Naive thymus-derived CD4-positive, alpha-beta T cell (primary cell): Measurements from ENCODE around the gene MARK3. TPM values are rescaled to one million over a fixed set of nuclear protein-coding genes. Genes with fewer than 3 reads are reported as not detected.

ENCODE experiments used
- ATAC-seq: fragments of 150-1000 bp; cut with Tn5 transposase; 2 replicates; pipeline ENCODE4 v1.10.0; 2021; ENCODE audit warnings: mild to moderate bottlenecking, moderate library complexity
- CTCF ChIA-PET: fragments of 350-600 bp; sonication (Branson Sonifier 250); formaldehyde crosslinking; loops from one replicate; lab custom pipeline; 2021; ENCODE audit warnings: antibody characterized with exemption; lab: Charles Lee
- POLR2A ChIA-PET: fragments of 350-600 bp; sonication (Branson Sonifier 250); formaldehyde crosslinking; loops from one replicate; lab custom pipeline; 2021; ENCODE audit warnings: antibody characterized with exemption, inconsistent platforms; lab: Charles Lee
- DNase-seq, 9 donors: peaks; one replicate each; pipeline versions ENCODE4 v3.0.0 to v3.0.0-alpha.2; 2020 to 2022; ENCODE audit warnings: mixed read lengths in 1 of 9
- H3K27ac ChIP-seq: one replicate; pipeline ENCODE4 v1.7.0; 2013; ENCODE audit warnings: mild to moderate bottlenecking, low read depth, low read length, moderate library complexity
- H3K27me3 ChIP-seq, 2 donors: one replicate each; pipeline ENCODE4 v1.7.0; 2013; ENCODE audit warnings: low read length in 2 of 2, mild to moderate bottlenecking in 2 of 2, moderate library complexity in 2 of 2; ENCODE audit not compliant: control insufficient read depth in 2 of 2, insufficient read depth in 2 of 2
- H3K36me3 ChIP-seq, 3 experiments: 1 replicate in 2 of 3; 2 replicates in 1 of 3; pipeline ENCODE4 v1.7.0; 2013; ENCODE audit warnings: low read length in 3 of 3, mild to moderate bottlenecking in 3 of 3, moderate library complexity in 1 of 3; ENCODE audit not compliant: insufficient read depth in 3 of 3, control insufficient read depth in 2 of 3
- H3K4me1 ChIP-seq, 2 donors: one replicate each; pipeline ENCODE4 v1.7.0; 2013; ENCODE audit warnings: low read length in 2 of 2, mild to moderate bottlenecking in 2 of 2, moderate library complexity in 1 of 2; ENCODE audit not compliant: control insufficient read depth in 2 of 2, insufficient read depth in 2 of 2
- H3K4me3 ChIP-seq: 2 replicates; pipeline ENCODE4 v1.7.0; 2013; ENCODE audit warnings: mild to moderate bottlenecking, low read length
- H3K9me3 ChIP-seq, 3 experiments: 1 replicate in 2 of 3; 2 replicates in 1 of 3; pipeline ENCODE4 v1.7.0; 2013; ENCODE audit warnings: low read length in 3 of 3; ENCODE audit not compliant: control insufficient read depth in 2 of 3
- H3K27ac Mint-ChIP-seq, 9 donors: one replicate each; pipeline ENCODE4 v1.8.0; 2020 to 2022; ENCODE audit warnings: mixed read lengths in 9 of 9, mild to moderate bottlenecking in 8 of 9, moderate library complexity in 5 of 9, inconsistent platforms in 2 of 9
- H3K27me3 Mint-ChIP-seq, 5 donors: one replicate each; pipeline ENCODE4 v1.8.0; 2021 to 2022; ENCODE audit warnings: mixed read lengths in 5 of 5, mild to moderate bottlenecking in 1 of 5
- H3K36me3 Mint-ChIP-seq, 5 donors: one replicate each; pipeline ENCODE4 v1.8.0; 2020 to 2022; ENCODE audit warnings: mixed read lengths in 5 of 5, mild to moderate bottlenecking in 3 of 5, inconsistent platforms in 1 of 5
- H3K4me1 Mint-ChIP-seq, 7 donors: one replicate each; pipeline ENCODE4 v1.8.0; 2020 to 2022; ENCODE audit warnings: mixed read lengths in 7 of 7, mild to moderate bottlenecking in 3 of 7, inconsistent platforms in 1 of 7
- H3K4me3 Mint-ChIP-seq, 10 donors: one replicate each; pipeline ENCODE4 v1.8.0; 2020 to 2022; ENCODE audit warnings: mild to moderate bottlenecking in 10 of 10, mixed read lengths in 10 of 10, moderate library complexity in 6 of 10, inconsistent platforms in 2 of 10
- H3K9me3 Mint-ChIP-seq, 11 donors: one replicate each; pipeline ENCODE4 v1.8.0; 2020 to 2022; ENCODE audit warnings: mixed read lengths in 11 of 11, mild to moderate bottlenecking in 4 of 11, inconsistent platforms in 1 of 11, moderate library complexity in 1 of 11
- intact Hi-C, 2 donors: fragments of 100-400 bp; cut with micrococcal nuclease; formaldehyde crosslinking; loops; one replicate each; pipeline ENCODE4 v1.15.1; 2023
- polyA plus RNA-seq, 2 donors: library from polyadenylated mRNA; unstranded; fragments of 300-500 nt; fragmentation: Illumina TruSeq; gene quantifications; one replicate each; pipeline ENCODE4 v1.2.3, GENCODE V29; 2021
- total RNA-seq, 6 experiments: library from RNA in 5 of 6; stranded (reverse) in 5 of 6; gene quantifications; 1 replicate in 5 of 6; 2 replicates in 1 of 6; pipeline ENCODE4 v1.2.3 and lab custom pipeline; 2021 to 2026

MARK3 gene
- total and polyA plus RNA-seq, 7 experiments from 2014 or later, result 28.2 to 133 (median 100) TPM

GRCh38 chr14:103360548-103360947, 24.7 kb upstream of the MARK3 start:
- Mint-ChIP-seq H3K9me3 (peaks cover 5 to 33% (median 20%) of the 10 kb centered on the region in 11 donors), H3K4me1 (peaks cover 0 to 12% (median 3%) of the 10 kb centered on the region in 7 donors), H3K27me3 (peaks cover 0 to 13% (median 8%) of the 10 kb centered on the region in 5 donors), H3K27ac (no peak overlapping the region), H3K4me3 (no peak overlapping the region), H3K36me3 (peaks cover 0 to 17% (median 11%) of the 10 kb centered on the region in 5 donors)
- H3K36me3 ChIP-seq, result no peaks in the 10 kb centered on the region
- CTCF ChIA-PET, result no interaction called here
- ATAC-seq, result no peak
- H3K9me3 ChIP-seq, result peaks cover 0 to 9% (median 4%) of the 10 kb centered on the region in 3 experiments
- DNase-seq, result no peak
- no peaks in the 10 kb centered on the region for H3K27me3 ChIP-seq
- POLR2A ChIA-PET, result interaction anchor here (0.6 kb wide), 2 partner anchors 25 to 71 kb away, joined by 3 to 5 read pairs; no protein-coding TSS in a partner anchor
- no peak overlapping the region for H3K4me3 ChIP-seq
- no peak overlapping the region for H3K27ac ChIP-seq
- intact Hi-C loops, result no loop called here
- H3K4me1 ChIP-seq, result no peaks in the 10 kb centered on the region

- Histone ChIP-seq H3K27me3 (no peaks in the 10 kb centered on the region), H3K27ac (no peak overlapping the region), H3K4me3 (no peak overlapping the region), H3K9me3 (peaks cover 0 to 9% (median 4%) of the 10 kb centered on the region in 3 experiments), H3K4me1 (no peaks in the 10 kb centered on the region), H3K36me3 (no peaks in the 10 kb centered on the region)
- ChIA-PET POLR2A (no interaction called here), CTCF (no interaction called here)
- no peak overlapping the region for H3K4me3 Mint-ChIP-seq
- intact Hi-C loops, result no loop called here
- peaks cover 0 to 13% (median 8%) of the 10 kb centered on the region in 5 donors for H3K27me3 Mint-ChIP-seq
- DNase-seq (no peak), ATAC-seq (peak; percentile 76)
- H3K27ac Mint-ChIP-seq, result no peak overlapping the region
- peaks cover 0 to 6% (median 0%) of the 10 kb centered on the region in 7 donors for H3K4me1 Mint-ChIP-seq
- peaks cover 0 to 17% (median 11%) of the 10 kb centered on the region in 5 donors for H3K36me3 Mint-ChIP-seq
- H3K9me3 Mint-ChIP-seq, result peaks cover 5 to 33% (median 20%) of the 10 kb centered on the region in 11 donors
These were observed 23.3 kb upstream of the MARK3 start for GRCh38 chr14:103361867-103362266.

- Mint-ChIP-seq H3K27ac (no peak overlapping the region), H3K4me3 (no peak overlapping the region), H3K4me1 (peaks cover 0 to 3% (median 0%) of the 10 kb centered on the region in 7 donors), H3K27me3 (peaks cover 0 to 8% (median 8%) of the 10 kb centered on the region in 5 donors), H3K36me3 (peaks cover 0 to 17% (median 11%) of the 10 kb centered on the region in 5 donors), H3K9me3 (peaks cover 5 to 33% (median 20%) of the 10 kb centered on the region in 11 donors)
- intact Hi-C loops, result no loop called here
- POLR2A ChIA-PET, result interaction anchor here (0.6 kb wide), 1 partner anchor 75 kb away, joined by 3 read pairs; no protein-coding TSS in a partner anchor
- Histone ChIP-seq H3K27ac (no peak overlapping the region), H3K36me3 (no peaks in the 10 kb centered on the region), H3K27me3 (no peaks in the 10 kb centered on the region), H3K9me3 (peaks cover 0 to 9% (median 4%) of the 10 kb centered on the region in 3 experiments), H3K4me1 (no peaks in the 10 kb centered on the region), H3K4me3 (no peak overlapping the region)
- CTCF ChIA-PET, result no interaction called here
- ATAC-seq (no peak), DNase-seq (no peak)
These were observed 22.4 kb upstream of the MARK3 start for GRCh38 chr14:103362780-103363179.

GRCh38 chr14:103366741-103367140, 18.5 kb upstream of the MARK3 start:
- H3K9me3 Mint-ChIP-seq, result peaks cover 5 to 28% (median 17%) of the 10 kb centered on the region in 11 donors
- Histone ChIP-seq H3K4me1 (no peaks in the 10 kb centered on the region), H3K4me3 (no peak overlapping the region), H3K27ac (no peak overlapping the region), H3K36me3 (no peaks in the 10 kb centered on the region), H3K9me3 (peaks cover 0 to 9% (median 4%) of the 10 kb centered on the region in 3 experiments), H3K27me3 (no peaks in the 10 kb centered on the region)
- no peak overlapping the region for H3K27ac Mint-ChIP-seq
- peaks cover 0 to 2% (median 0%) of the 10 kb centered on the region in 7 donors for H3K4me1 Mint-ChIP-seq
- no peak overlapping the region for H3K4me3 Mint-ChIP-seq
- ATAC-seq (no peak), DNase-seq (no peak)
- ChIA-PET CTCF (no interaction called here), POLR2A (no interaction called here)
- H3K36me3 Mint-ChIP-seq, result peaks cover 0 to 12% (median 10%) of the 10 kb centered on the region in 5 donors
- intact Hi-C loops, result no loop called here
- peaks cover 0 to 2% (median 0%) of the 10 kb centered on the region in 5 donors for H3K27me3 Mint-ChIP-seq

- no peaks in the 10 kb centered on the region for H3K27me3 ChIP-seq
- no peak overlapping the region for H3K4me3 ChIP-seq
- H3K27ac Mint-ChIP-seq, result no peak overlapping the region
- H3K4me1 Mint-ChIP-seq, result no peaks in the 10 kb centered on the region
- H3K4me1 ChIP-seq, result no peaks in the 10 kb centered on the region
- ATAC-seq (no peak), DNase-seq (no peak)
- no peak overlapping the region for H3K27ac ChIP-seq
- H3K9me3 ChIP-seq, result peaks cover 0 to under 1% (median 0%) of the 10 kb centered on the region in 3 experiments
- peaks cover 0 to 11% (median 6%) of the 10 kb centered on the region in 5 donors for H3K36me3 Mint-ChIP-seq
- H3K9me3 Mint-ChIP-seq, result peaks cover 2 to 17% (median 12%) of the 10 kb centered on the region in 11 donors
- peaks cover 0 to 6% (median 0%) of the 10 kb centered on the region in 5 donors for H3K27me3 Mint-ChIP-seq
- ChIA-PET POLR2A (no interaction called here), CTCF (no interaction called here)
- H3K4me3 Mint-ChIP-seq, result no peak overlapping the region
- intact Hi-C loops, result no loop called here
- H3K36me3 ChIP-seq, result no peaks in the 10 kb centered on the region
These were observed 17.2 kb upstream of the MARK3 start for GRCh38 chr14:103367995-103368394.

GRCh38 chr14:103370087-103370486, 15.1 kb upstream of the MARK3 start:
- ATAC-seq, result no peak
- ChIA-PET POLR2A (interaction anchor here (0.7 kb wide), 1 partner anchor 21 kb away, joined by 5 read pairs; no protein-coding TSS in a partner anchor), CTCF (interaction anchor here (0.7 kb wide), 1 partner anchor 396 kb away, joined by 3 read pairs; no protein-coding TSS in a partner anchor)
- Histone ChIP-seq H3K4me1 (no peaks in the 10 kb centered on the region), H3K27ac (no peak overlapping the region), H3K36me3 (no peaks in the 10 kb centered on the region), H3K27me3 (no peaks in the 10 kb centered on the region), H3K4me3 (no peak overlapping the region), H3K9me3 (no peaks in the 10 kb centered on the region)
- intact Hi-C loops, result no loop called here
- no peak overlapping the region for H3K4me3 Mint-ChIP-seq
- no peaks in the 10 kb centered on the region for H3K4me1 Mint-ChIP-seq
- peaks cover 0 to 15% (median 9%) of the 10 kb centered on the region in 5 donors for H3K27me3 Mint-ChIP-seq
- H3K27ac Mint-ChIP-seq, result no peak overlapping the region
- H3K36me3 Mint-ChIP-seq, result no peaks in the 10 kb centered on the region
- H3K9me3 Mint-ChIP-seq, result peaks cover 0 to 3% (median 0%) of the 10 kb centered on the region in 11 donors
- no peak for DNase-seq

- peaks cover 0 to 15% (median 9%) of the 10 kb centered on the region in 5 donors for H3K27me3 Mint-ChIP-seq
- H3K27ac ChIP-seq, result no peak overlapping the region
- no peaks in the 10 kb centered on the region for H3K36me3 Mint-ChIP-seq
- no peak overlapping the region for H3K4me3 Mint-ChIP-seq
- no peaks in the 10 kb centered on the region for H3K36me3 ChIP-seq
- no peak for ATAC-seq
- ChIA-PET CTCF (no interaction called here), POLR2A (no interaction called here)
- H3K4me1 ChIP-seq, result no peaks in the 10 kb centered on the region
- no peak for DNase-seq
- intact Hi-C loops, result no loop called here
- no peaks in the 10 kb centered on the region for H3K27me3 ChIP-seq
- H3K4me1 Mint-ChIP-seq, result no peaks in the 10 kb centered on the region
- H3K4me3 ChIP-seq, result no peak overlapping the region
- no peaks in the 10 kb centered on the region for H3K9me3 ChIP-seq
- H3K27ac Mint-ChIP-seq, result no peak overlapping the region
- H3K9me3 Mint-ChIP-seq, result no peaks in the 10 kb centered on the region
These were observed 13.2 kb upstream of the MARK3 start for GRCh38 chr14:103372017-103372416.
